Activated CD4-positive, CD25-positive, alpha-beta regulatory T cell treated with anti-CD3 and anti-CD28 coated beads, Interleukin-2, amount 50 U/mL, for 24 hours (primary cell): Measurements from ENCODE around the gene NDUFAF7.
"Not testable (repeated sequence)": the region's sequence is repeated elsewhere in the genome, so short reads cannot be mapped to it uniquely, and the experiment has no call there.

Experiments used
- ATAC-seq, 2 donors: fragments of 150-1000 bp; cut with Tn5 transposase; one replicate each; pipeline ENCODE4 v1.10.0; 2021; ENCODE audit warnings: mild to moderate bottlenecking in 1 of 2, moderate library complexity in 1 of 2

The NDUFAF7 gene

DNA sequence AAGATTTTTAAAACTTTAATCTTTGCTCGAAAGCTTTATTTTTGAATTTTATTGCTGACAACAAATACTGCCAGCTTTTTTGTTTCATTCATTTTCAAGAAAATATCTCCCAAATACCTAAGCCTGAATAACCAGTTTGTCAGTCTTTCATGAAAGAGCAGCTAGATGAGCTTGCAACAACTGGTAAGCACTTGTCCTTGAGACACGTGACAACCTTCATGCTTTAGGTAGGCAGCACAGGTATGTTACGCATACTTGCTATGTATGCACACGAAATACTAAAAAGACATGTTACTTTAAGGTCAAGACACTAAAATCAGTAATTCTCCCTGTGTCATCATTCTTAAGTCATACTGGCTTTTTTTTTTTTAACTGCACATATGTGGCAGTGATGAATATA is 12.4 kb upstream of the NDUFAF7 start:
- ATAC-seq = no peak

DNA sequence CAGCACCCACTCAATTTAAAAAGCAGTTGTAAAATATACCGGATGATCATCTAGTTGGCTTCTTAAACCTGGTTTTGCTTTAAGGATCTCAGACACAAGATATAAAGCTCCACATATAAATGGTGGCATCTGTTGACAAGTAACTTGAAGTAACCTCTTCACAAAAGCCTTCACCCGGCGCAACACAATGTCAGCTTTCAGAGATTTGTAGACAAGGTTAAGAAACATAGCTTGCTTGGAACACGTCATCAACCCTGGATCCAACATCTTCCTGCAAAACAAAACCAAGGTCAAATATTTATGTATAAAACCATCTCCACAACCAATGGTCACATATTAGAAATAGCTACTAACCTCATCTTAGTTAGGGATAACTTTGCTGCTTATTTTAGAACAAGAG is 8.3 kb upstream of the NDUFAF7 start:
- ATAC-seq = no peak

DNA sequence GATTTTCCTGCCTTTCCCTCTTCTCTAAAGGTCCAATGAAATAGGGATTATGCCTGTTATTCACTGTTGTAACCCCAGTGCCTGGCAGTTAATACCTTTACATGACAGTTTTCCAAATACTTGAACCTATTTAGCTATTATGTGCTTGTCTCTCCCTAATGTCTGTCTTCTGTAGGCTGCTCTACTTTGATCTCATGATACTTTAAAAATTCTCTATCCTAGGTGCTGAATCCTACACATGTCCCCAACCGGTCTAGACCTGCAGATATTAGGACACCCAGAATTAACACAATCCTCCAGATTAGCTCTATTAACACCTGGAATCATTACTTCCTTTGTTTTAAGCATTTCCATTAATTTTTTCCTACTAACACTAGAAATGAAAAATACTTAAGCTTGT is 7.4 kb upstream of the NDUFAF7 start:
- no peak for ATAC-seq

DNA sequence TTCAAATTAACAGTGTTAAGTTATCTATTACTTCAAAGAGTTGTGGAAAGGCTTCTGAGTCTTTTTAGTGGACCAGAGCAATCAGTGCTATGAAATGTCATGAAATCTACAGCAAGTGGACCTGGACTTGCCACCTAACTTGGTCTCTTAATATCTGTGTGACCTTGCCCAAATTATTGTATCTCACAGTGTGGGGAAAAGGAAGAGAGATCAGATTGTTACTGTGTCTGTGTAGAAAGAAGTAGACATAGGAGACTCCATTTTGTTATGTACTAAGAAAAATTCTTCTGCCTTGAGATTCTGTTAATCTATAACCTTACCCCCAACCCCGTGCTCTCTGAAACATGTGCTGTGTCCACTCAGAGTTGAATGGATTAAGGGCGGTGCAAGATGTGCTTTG is 6.3 kb upstream of the NDUFAF7 start:
- ATAC-seq = not testable (repeated sequence)

DNA sequence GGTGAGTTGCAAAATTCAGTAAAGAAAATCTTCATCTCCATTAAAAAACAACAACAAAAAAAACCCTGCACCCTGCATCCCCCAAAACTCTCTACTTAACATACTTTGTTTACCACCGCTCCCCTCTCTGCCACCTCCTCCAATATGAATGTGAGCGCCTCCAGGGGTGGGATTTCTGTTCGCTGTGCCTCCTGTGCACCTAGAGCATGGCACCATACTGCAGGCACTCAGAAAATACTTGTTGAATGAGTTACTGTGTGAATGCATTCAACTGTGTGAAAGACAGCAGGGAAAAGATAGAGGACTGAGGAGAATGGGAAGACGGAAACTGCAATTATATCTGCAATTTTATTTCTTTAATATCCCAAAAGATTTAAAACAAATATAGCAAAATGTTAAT is 4.6 kb upstream of the NDUFAF7 start:
- ATAC-seq = no peak

DNA sequence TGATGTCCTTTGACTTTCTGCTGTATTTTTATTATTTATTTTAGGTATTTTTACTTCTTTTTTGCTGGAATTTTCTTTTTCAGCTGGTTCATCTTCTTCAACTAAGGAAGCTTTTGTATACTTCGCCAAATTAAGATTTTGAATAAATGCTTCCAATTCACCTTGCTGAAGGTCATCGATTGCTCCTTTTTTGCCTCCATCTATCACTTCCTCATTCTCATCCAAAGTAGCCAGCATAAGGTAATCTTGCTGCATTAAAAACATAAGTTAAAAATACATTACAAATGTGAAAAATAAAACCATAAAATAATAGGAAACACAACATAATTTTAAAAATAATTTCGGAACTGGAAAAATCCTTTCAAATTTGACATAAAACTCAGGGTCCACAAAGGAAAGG is 2.7 kb upstream of the NDUFAF7 start:
- ATAC-seq = no peak

DNA sequence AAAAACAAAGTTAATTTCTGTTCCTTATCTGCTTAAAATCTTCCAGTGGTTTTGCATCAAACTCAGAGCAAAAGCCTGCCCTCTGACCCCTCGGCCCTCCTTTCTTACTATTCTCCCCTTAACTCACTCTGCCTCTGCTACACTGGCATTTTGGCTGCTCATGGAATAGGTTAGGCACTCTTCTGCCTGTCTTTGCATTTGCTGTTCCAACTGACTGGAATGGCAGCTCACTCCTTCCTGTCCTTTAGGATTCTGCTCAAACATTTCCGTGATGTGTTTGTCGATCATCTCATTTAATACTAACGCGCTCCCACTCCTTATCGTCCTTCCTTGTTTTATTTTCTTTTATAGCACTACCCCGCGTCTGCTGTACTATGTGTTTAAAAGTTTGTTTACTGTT is 877 bp upstream of the NDUFAF7 start:
- ATAC-seq = no peak

DNA sequence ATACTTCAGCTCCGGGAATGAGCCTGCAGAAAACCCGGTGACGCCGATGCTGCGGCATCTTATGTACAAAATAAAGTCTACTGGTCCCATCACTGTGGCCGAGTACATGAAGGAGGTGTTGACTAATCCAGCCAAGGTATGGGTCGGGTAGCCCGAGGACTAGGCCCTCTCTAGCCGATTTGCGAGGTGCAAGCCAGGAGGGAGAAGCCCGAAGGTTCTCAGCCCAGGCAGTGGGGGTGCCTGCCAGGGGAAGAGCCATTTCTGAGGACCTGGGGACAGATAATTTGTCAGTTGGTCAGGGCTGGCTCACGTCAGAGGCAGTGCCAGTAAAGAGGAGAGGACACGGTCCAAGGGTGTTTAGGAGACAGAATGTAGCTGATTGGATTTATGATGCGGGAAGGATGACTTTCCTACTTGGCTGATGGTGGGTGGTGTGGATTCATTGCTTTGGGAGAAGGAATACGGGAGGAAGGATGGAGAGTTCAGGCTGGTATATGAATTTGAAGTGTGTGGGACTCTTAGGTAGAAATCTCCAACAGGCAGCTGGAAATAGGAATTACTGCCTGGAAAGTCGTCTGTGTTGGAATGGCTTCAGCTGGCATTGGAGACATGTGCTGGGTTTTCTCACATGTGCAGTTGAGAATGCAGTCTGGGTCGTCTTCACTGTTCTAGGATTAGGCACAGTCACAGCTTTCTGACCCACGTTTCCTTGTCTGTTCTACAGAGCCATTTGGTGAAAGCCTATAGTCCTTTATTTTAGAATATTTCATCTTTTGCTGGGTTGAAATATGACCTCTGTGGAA is 874 bp downstream of the NDUFAF7 start:
- ATAC-seq = no peak

DNA sequence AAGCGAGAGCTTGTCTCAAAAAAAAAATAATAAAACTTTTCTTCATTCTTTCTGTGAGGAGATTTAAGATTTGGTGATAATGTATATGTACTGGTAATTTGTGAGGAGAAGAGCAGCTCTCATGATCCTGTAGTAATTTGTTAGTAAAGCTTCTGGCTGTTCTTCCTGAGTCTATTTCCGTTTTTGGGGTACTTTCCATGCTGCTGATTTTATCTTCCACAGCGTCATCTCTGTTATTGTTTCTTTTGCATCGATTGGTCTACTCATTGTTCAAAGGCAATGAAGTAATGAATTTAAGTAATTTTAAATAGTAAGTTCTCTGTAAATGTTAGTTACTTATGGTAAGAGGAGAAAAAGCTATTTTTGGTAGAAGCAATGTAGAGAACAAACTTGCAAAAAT is 12.0 kb downstream of the NDUFAF7 start:
- ATAC-seq = no peak

DNA sequence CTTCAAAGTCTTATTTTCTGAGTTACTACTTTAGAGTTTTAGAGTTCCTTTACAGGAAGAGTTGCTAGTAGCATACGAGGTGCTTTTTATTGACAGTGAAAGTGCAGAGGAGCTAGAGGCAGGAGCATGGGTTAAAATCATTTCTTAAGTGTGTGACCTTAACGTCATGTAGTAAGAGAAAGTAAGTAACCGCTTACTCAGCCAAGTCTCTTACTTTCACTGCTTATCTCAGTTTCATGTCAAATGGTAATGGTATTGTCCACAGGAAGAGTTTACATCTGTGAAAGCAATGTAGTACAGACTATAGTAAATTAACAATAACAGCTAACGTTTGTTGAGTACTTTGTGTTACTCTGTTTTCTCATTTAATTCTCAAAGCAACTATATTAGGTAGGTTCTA is 12.6 kb downstream of the NDUFAF7 start:
- peak; percentile 85 to 88 for ATAC-seq

DNA sequence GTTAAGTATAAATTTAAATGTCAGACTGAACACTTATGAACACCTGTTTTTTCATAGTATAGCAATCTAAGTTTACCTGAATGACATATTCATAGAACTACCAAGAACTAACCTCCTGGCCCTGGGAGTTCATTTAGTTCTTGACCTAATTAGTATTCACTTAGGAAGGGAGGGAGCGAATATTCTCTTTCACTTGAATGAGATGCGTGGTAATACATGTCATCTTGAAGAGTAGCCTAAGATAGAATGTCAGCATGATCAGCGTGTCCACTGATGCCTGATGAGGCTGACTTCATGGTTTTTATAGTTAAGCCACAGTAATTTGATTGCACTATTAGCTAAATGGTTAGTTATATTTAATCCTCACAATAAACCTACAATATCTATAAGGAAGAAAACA is 13.3 kb downstream of the NDUFAF7 start:
- no peak for ATAC-seq

DNA sequence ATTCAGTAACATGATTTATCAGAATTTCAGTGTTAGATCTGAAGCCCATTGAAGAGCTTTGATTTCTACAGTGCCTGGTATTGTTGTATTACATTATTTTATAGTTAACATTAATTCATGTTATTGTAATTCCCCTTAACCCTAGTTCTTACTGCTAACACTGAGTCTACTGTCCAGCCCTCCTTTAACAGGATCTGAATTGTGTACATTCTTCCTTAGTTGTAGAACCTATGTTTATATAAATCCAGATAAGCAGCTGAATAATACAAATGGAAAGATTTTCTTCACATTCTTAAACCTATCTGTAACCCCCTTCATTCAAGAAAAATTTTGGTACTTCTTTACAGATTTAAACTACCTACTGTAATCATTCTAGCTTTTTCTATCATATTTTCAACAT is 14.7 kb downstream of the NDUFAF7 start:
- no peak for ATAC-seq

DNA sequence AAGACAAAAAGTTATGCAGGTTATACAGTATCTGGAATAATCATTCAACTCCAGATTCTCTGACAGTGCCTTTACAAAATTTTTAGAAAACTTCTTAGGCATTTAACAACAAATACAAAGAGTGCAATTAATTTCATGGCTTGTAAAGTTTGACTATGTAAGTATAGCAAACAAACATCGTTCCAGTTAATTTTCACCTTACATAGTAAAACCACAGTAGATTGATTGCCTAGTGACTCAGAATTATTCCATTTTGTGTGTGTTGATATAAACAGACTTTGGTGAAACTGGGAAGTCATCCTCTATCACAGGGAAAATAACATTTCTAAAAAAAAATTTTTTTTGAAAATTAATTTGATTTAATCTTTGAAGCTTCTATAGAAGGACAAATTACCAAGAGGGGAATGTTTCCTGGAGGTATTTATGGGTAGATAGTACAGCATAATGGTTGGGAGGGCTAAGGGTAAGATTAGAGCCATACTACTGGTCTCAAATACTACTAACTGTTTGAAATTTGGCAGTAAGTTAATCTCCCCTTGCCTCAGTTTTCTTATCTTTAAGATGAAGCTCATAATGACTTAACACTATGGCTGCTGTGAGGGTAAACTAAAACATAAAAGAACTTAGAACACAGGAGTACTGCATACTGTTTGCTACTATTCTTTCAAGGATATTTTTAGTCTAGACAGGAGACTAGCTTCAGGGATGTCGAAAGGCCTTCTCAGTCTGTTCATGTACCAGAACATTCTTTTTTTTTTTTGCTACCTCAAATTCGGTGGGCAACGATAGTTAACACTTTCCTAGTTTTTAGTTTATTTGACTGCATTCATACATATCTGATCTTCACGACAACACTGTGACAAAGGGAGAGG is 19.6 kb downstream of the NDUFAF7 start:
- ATAC-seq = no peak

DNA sequence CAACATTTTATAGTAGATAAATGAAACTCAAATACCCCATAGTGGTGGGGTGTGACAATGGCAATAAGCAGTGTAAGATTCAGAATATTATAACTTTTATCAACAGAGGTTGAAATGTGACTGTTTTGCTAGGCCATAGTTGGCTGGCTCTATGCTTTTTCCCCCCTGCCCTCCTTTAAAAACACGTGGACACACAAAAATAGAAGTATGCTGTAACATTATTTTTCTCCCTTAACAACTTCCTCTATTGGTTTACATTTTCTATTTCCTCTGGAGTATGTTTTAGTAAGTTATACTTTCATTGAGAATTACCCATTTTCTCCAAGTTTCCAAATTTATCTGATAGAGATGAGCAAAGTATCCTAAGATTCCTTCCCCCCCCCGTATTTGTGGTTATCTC is 31.1 kb downstream of the NDUFAF7 start:
- no peak for ATAC-seq

DNA sequence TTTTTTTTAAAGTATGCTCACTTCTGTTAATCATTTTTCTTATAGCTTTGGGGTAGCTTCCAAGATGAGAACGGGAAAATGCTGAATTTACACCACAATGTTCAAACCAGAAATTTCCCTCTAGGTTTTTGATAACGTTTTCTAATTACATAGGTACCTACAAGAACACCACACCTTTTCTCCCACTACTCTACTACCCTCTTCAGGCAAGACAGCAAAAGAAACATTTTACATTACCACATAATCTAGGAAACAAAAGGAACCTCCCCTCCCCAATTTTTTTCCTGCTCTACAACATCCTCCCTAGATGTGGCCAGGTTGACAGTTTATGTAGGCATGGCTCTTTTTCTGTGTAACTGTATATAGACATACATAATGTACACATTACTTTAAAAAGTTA is 32.4 kb downstream of the NDUFAF7 start:
- ATAC-seq = no peak

DNA sequence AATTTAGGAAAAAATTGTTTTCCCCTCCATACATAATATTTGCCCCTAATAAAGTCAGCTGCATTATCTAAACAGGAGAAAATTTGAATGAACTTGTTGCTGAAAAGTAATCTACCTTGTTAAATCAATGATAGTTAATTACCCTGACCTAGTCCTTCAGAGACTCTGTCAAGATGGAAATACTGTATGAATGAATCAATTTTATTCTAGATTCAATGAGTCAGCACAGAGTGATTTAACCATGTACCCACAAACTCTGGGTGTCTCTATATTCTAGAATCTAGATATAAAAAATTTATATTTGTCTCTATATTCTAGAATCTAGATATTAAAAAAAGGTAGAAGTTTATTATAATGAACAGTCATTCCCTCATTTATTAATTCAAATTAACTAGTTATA is 36.2 kb downstream of the NDUFAF7 start:
- peak; percentile 46 to 73 for ATAC-seq

DNA sequence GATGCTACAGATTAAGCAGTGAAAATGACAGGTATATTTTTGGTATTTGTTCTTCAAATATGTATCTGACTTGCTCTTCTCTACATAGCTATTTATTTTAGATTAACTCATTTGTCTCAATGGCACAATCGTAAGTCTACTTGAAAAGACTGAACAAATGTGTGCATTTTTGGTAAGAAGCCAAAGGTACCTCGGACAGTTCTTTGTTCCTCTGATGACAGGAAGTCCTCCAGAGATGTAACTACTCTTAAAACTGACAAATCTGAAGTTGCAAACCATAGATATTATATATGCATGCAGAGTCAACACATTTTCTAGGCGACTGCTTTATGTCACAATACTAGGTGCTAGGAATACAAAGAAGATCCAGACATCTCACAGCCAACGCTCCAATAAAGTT is 36.7 kb downstream of the NDUFAF7 start:
- ATAC-seq = no peak

DNA sequence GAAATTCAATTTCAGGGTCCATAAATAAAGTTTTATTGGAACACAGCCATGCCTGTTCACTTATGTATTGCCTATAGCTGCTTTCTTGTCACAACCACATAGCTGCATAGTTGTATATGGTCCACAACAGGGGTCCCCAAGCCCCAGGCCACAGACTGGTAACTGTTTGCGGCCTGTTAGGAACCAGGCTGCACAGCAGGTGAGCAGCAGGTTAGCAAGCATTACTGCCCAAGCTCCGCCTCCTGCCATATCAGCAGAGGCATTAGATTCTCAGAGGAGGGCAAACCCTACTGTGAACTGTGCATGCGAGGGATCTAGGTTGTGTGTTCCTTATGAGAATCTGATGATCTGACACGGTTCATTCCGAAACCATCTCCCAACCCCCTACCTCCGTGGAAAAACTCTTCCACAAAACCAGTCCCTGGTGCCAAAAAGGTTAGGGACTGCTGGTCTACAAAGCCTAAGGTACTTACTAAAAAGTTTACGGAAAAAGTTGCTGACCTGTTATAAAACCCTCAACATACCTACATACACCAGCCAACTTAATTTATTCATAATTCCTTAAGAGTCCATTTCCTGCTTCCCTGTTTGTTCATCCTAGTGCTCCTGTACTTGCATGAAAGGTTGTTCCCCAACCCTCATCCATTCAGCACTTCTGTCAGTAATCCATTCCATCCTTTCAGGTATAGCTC is 40.1 kb downstream of the NDUFAF7 start:
- ATAC-seq = no peak

DNA sequence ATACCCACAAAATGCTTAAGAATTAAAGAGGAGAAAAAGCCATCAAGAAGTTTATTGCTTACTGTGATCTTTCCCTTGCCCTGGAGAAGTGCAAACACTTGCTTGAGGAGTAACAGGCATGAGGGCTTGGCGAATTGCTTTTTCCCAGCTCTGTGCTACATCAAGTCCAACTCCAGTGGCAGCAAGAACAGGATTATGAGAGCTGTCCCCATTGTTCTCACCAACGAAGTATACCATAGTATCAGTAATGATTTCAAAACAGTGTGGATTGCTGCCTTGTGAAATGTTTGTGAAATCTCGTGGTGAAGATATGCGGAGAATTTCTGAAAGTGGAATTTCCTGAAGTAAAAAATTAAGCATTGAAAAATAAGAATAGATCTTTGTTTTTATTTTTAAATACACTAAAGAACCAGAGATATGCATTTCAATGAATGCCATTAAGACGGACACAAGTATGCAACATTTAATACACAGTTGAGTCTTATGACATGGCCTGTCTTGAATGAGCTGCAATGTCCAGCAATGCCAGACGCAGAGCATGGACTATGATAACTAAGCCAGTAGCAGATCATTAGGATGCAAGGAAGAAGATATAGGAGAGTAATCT is 43.0 kb downstream of the NDUFAF7 start:
- no peak for ATAC-seq

DNA sequence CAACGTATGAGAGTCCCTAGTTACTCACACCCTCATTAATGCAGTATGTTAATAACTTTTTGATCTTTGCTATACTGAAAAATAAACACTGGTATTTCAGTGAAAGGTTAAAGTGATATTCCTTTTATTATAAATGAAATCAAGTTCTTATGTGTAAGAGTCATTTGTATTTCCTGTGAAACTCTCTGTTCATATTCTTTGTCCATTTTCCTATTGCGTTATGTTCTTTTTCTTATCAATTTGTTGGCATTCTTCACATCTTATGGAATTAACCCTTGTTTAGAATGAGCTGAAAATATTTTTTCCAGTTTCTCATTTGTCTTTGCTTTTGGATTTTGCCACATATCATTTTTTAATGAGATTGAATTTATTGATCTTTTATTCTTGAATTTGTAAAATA is 44.8 kb downstream of the NDUFAF7 start:
- no peak for ATAC-seq

DNA sequence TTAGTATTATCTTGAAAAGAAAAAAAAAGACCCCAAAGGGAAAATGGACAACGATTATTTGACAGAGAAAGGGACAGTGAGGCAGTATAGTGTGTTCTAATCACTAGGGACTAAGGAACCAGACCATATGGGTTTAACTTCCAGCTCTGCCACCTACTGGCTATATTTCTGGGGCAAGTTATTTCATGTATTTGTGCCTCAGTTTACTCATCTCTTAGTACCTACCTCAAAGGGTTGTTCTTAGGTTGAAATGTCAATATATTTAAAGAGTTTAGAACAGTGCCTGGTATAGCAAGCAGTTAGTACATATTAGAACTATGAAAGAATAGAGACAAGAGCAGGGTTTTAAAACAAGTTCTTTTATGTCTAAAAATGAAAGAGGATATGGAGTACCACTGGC is 50.5 kb downstream of the NDUFAF7 start:
- no peak for ATAC-seq

DNA sequence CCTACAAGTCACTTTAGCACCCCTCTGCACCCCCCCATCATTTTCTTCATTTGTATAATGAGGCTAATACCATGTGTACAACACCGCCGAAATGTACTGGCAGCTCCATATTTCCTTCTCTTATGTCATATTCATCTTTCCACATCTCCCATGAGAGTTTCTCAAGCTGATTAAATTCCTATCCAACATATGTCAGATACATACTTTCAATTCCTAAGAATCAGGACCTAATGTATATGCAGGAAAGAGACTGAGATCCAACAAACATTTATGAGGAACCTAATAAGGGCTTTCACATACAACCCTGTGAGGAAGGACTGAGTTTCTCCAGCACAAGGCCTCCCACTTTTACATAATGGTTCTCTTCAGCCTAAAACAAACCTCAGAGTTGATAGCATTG is 51.3 kb downstream of the NDUFAF7 start:
- ATAC-seq = no peak

DNA sequence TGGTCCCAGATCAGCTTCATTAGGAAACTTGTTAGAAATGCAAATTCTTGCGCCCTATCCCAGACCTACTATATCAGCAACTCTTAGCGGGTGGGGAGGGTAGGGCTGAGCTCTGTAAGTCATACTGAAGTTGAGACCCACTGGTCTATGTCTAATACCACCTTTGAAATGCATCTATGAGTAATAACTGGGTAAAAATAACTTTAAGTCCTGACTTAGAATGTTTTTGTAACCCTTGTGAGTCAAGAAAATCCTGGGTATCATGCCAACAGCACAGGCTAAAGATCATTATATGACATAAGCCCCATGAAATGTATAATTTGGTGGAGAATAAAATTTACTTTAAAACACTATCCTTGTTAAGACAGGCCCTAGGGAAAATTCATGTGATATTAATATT is 51.7 kb downstream of the NDUFAF7 start:
- no peak for ATAC-seq
